ENCODE data around the gene PAQR7. TPM values are rescaled to one million over a fixed set of nuclear protein-coding genes. Genes with fewer than 3 reads are reported as not detected.

The PAQR7 gene
- total RNA-seq, 1 experiment from 2014 or later = 6.4 TPM

GRCh38 chr1:25872713-25873112 lies 2.8 kb downstream of the PAQR7 start:
- H3K9me2 ChIP-seq (replicated peaks; ENCODE audit: low read length) = no peaks in the 10 kb centered on the region
- H3K9me3 ChIP-seq (ENCODE audit: low read length) = no peaks in the 10 kb centered on the region
- TF ChIP-seq EZH2 (IDR thresholded peaks at IDR 0.05; ENCODE audit: low read length, unreplicated experiment) = no peak
- TF ChIP-seq CTCF (conservative IDR thresholded peaks at IDR 0.05; ENCODE audit: low read depth, low read length) = no peak
- no peak for TF ChIP-seq EZH2phosphoT487 (IDR thresholded peaks at IDR 0.05; ENCODE audit: borderline replicate concordance, low read length)
- H3K27ac ChIP-seq (ENCODE audit: low read length) = no peak overlapping the region
- H3K4me2 ChIP-seq (ENCODE audit: low read length) = no peak overlapping the region
- H3K4me1 ChIP-seq (ENCODE audit: insufficient read depth, low read length) = peaks cover 6% of the 10 kb centered on the region; the same call in 1 of the 2 replicates
- peaks cover 7% of the 10 kb centered on the region; the same call in 1 of the 2 replicates for H3K79me2 ChIP-seq (ENCODE audit: low read length)
- ATAC-seq (no peak), DNase-seq (no peak)
- H3K4me3 ChIP-seq (ENCODE audit: low read length) = no peak overlapping the region
- ChIA-PET POLR2A (ENCODE audit: unreplicated experiment) (no interaction called here), CTCF (no interaction called here)
- no peaks in the 10 kb centered on the region for H3K36me3 ChIP-seq (ENCODE audit: low read depth, low read length)
- H3F3A ChIP-seq (ENCODE audit: low read length, unreplicated experiment) = no peaks in the 10 kb centered on the region
- BruUV-seq (replicated peaks) = no TSS peak
- intact Hi-C loops (cut with micrococcal nuclease) = no loop called here
- no peak overlapping the region for H3K9ac ChIP-seq (ENCODE audit: low read length)
- no peaks in the 10 kb centered on the region for H4K20me1 ChIP-seq (ENCODE audit: low read length)
- H3K27me3 ChIP-seq (ENCODE audit: low read length) = no peaks in the 10 kb centered on the region
- no peak overlapping the region for H2AFZ ChIP-seq (ENCODE audit: low read length)

DNA sequence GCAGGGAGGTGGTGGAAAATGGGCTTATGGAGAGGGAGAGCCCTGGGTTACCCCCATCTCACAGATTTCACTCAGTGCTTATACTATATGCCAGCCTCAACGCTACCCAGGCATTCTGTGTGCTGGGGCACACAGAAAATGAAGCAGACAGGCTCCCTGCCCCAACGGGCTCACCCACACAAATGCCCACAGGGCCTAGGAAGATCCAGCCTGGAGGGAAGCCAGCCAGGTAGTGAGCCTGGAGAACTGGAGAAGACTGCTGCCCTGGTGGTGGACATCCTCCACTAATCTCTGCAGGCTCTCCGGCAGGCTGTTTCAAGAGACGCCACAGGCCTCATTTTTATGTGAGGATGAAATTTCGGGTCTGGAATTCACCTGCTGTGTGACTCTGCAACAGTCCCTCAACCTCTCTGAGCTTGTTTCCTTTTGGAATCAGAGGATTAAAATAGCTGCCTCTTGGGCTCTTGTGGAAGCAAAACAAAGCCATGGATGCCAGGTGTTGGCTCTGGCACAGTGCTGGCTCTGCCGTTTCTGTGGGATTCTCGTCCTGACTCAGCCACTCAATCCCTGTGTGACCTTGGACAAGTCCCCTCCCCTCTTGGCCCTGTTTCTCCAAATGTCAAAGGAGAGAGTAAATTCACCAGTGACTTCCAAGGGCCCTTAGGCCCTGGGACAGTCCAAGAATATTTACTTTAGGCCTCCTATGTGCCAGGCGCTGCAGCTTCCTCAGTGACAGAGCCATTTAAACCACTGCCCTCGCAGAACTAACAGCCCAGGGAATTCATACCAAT lies 3.6 kb downstream of the PAQR7 start:
- H3K27ac ChIP-seq (ENCODE audit: low read length) = no peak overlapping the region
- CTCF ChIA-PET = no interaction called here

More for the DNA sequence above, 3.6 kb downstream of the PAQR7 start:
- Histone ChIP-seq H3K9me2 (replicated peaks; ENCODE audit: low read length) (no peaks in the 10 kb centered on the region), H2AFZ (ENCODE audit: low read length) (no peak overlapping the region), H3K4me2 (ENCODE audit: low read length) (no peak overlapping the region), H3K4me1 (ENCODE audit: insufficient read depth, low read length) (peaks cover 6% of the 10 kb centered on the region; the same call in 1 of the 2 replicates), H3K4me3 (ENCODE audit: low read length) (no peak overlapping the region), H4K20me1 (ENCODE audit: low read length) (no peaks in the 10 kb centered on the region), H3K9me3 (ENCODE audit: low read length) (no peaks in the 10 kb centered on the region), H3K79me2 (ENCODE audit: low read length) (peaks cover 7% of the 10 kb centered on the region; the same call in 1 of the 2 replicates), H3K27me3 (ENCODE audit: low read length) (no peaks in the 10 kb centered on the region), H3F3A (ENCODE audit: low read length, unreplicated experiment) (no peaks in the 10 kb centered on the region), H3K9ac (ENCODE audit: low read length) (no peak overlapping the region), H3K36me3 (ENCODE audit: low read depth, low read length) (no peaks in the 10 kb centered on the region)
- TF ChIP-seq EZH2phosphoT487 (IDR thresholded peaks at IDR 0.05; ENCODE audit: borderline replicate concordance, low read length) (no peak), EZH2 (IDR thresholded peaks at IDR 0.05; ENCODE audit: low read length, unreplicated experiment) (no peak), CTCF (conservative IDR thresholded peaks at IDR 0.05; ENCODE audit: low read depth, low read length) (no peak)
- POLR2A ChIA-PET (ENCODE audit: unreplicated experiment) = no interaction called here
- no peak for ATAC-seq
- no TSS peak for BruUV-seq (replicated peaks)
- DNase-seq = no peak
- intact Hi-C loops (cut with micrococcal nuclease) = no loop called here

All from PC-3 (cell line).